ENCODE data around the gene HOXD1. TPM values are rescaled to one million over a fixed set of nuclear protein-coding genes. Genes with fewer than 3 reads are reported as not detected.

The HOXD1 gene
- total RNA-seq, 1 donor from 2014 or later: not detected

DNA sequence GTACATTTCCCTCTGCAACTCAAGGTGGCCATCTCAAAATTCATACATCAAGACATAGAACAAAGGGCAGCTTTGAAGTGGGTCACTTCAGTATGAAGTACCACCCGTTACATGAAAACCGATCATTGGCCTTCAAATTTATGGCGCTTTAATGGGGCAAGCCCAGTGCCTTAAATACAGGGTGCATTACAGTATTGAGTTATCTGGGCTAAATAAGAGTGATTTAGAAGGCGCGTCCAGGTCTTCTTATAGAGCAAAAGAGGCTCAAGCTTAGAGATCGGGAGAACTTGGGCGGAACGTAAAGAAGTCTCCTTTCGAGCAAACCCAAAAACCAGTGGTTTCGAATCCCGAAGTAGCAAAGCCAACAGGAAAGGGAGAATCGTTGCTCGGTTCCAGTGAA is 24.3 kb upstream of the HOXD1 start:
- Mint-ChIP-seq H3K4me1 (ENCODE audit: low read depth, unreplicated experiment) (no peaks in the 10 kb centered on the region), H3K9me3 (ENCODE audit: unreplicated experiment) (peaks cover 10% of the 10 kb centered on the region), H3K27me3 (ENCODE audit: unreplicated experiment) (peaks cover 45% of the 10 kb centered on the region), H3K27ac (ENCODE audit: unreplicated experiment) (no peak overlapping the region), H3K4me3 (ENCODE audit: unreplicated experiment) (no peak overlapping the region), H3K36me3 (ENCODE audit: unreplicated experiment) (peaks cover 4% of the 10 kb centered on the region)
- TF ChIP-seq, protein P1, sequence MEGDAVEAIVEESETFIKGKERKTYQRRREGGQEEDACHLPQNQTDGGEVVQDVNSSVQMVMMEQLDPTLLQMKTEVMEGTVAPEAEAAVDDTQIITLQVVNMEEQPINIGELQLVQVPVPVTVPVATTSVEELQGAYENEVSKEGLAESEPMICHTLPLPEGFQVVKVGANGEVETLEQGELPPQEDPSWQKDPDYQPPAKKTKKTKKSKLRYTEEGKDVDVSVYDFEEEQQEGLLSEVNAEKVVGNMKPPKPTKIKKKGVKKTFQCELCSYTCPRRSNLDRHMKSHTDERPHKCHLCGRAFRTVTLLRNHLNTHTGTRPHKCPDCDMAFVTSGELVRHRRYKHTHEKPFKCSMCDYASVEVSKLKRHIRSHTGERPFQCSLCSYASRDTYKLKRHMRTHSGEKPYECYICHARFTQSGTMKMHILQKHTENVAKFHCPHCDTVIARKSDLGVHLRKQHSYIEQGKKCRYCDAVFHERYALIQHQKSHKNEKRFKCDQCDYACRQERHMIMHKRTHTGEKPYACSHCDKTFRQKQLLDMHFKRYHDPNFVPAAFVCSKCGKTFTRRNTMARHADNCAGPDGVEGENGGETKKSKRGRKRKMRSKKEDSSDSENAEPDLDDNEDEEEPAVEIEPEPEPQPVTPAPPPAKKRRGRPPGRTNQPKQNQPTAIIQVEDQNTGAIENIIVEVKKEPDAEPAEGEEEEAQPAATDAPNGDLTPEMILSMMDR (IDR thresholded peaks at IDR 0.05; ENCODE audit: partially characterized antibody, unreplicated experiment): no peak
- no peak for DNase-seq

DNA sequence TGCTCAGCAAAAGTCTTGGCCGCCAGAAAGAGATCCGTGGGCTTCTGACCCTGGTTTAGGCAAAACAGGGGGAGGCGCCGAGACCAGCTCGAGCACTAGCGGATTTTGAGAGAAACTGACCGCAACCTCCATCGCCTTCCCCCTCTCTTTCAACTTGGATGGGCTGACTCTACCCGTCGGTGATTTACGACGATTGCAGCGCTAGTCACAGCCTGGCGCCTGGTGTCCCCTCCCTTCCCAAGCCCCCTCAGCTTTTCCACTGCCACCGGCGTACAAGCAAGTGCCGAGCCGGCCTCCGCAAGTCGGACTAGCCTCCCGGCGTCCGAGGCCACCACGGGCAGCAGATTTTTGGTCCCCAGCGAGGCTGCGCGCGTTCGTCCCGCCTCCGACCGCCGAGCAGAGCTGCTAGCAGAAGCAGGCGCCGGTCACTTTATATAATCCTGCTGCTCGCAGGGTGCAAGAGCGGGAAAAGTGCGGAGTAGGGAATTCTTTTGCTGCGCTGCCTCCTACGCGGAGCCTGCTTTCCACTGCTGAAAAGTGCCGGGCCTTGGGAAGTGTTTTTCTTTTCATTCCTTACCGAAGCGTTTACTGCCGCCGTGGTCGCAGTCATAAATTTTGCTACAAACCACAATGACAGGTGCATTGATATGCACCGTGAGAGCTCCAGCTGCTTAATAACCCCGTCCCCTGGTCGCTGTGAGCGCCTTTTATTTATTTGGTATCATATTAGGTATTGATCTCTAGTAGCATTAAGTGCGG is 23.7 kb upstream of the HOXD1 start:
- peaks cover 10% of the 10 kb centered on the region for H3K9me3 Mint-ChIP-seq (ENCODE audit: unreplicated experiment)
- DNase-seq: peak; percentile 36
- no peak overlapping the region for H3K4me3 Mint-ChIP-seq (ENCODE audit: unreplicated experiment)
- H3K36me3 Mint-ChIP-seq (ENCODE audit: unreplicated experiment): peaks cover 4% of the 10 kb centered on the region
- no peaks in the 10 kb centered on the region for H3K4me1 Mint-ChIP-seq (ENCODE audit: low read depth, unreplicated experiment)
- H3K27ac Mint-ChIP-seq (ENCODE audit: unreplicated experiment): no peak overlapping the region
- TF ChIP-seq, protein P1 (IDR thresholded peaks at IDR 0.05; ENCODE audit: partially characterized antibody, unreplicated experiment): no peak
- H3K27me3 Mint-ChIP-seq (ENCODE audit: unreplicated experiment): peaks cover 45% of the 10 kb centered on the region

DNA sequence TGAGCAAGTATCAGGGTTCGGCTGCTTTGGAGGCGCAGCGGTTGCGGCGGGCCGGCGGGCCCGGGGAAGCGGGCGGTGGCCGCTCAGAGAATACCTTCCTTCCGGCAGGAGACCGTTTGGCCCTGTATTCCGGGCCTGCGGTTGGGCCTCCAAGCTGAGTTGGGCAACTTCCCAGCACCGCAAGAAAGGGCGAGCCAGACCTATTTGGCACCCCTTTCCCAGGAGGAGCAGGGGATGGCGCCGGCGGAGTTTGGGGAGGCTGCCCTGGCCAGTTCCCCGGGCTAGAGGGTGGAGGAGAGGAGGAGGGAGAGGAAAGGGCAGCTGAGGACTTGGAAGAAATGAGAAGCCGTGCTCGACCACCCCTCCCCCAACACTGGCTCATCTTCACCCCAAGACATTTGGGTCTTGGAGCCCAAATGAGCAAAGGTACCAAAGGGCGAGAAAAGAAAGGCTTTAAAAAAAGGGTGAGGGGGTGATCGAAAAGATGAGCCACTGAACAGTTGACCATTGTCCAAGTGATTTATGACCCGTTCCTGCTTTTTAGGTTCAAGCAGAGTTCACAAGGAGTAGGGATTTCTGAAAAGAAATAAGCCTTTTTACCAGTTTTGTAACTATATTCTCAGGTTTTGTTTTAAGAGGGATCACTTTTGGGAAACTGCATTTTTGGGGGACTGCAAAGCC is 23.0 kb upstream of the HOXD1 start:
- Mint-ChIP-seq H3K4me3 (ENCODE audit: unreplicated experiment) (no peak overlapping the region), H3K9me3 (ENCODE audit: unreplicated experiment) (peaks cover 10% of the 10 kb centered on the region), H3K27me3 (ENCODE audit: unreplicated experiment) (peaks cover 44% of the 10 kb centered on the region), H3K27ac (ENCODE audit: unreplicated experiment) (no peak overlapping the region), H3K36me3 (ENCODE audit: unreplicated experiment) (peaks cover 4% of the 10 kb centered on the region), H3K4me1 (ENCODE audit: low read depth, unreplicated experiment) (no peaks in the 10 kb centered on the region)
- TF ChIP-seq, protein P1 (IDR thresholded peaks at IDR 0.05; ENCODE audit: partially characterized antibody, unreplicated experiment): no peak
- peak; percentile 22 for DNase-seq

DNA sequence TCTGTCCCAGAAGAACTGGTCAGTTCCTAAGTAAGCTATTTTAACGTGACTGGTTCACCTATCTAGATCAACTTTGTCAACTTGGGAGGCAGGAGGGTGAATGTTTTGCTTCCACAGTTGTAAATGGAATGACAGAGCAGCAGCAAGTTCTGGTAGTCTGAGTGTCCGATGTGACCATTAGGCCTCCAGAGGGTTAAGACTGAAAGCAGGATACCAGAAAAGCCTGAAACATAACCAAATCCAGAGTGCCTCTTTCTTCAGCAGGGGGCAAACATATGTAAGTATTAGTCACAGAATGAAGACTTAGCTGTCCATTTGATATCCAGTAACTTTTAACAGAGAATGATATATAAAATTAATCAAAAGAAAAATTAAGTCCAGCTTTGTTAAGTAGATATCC is 22.2 kb upstream of the HOXD1 start:
- TF ChIP-seq, protein P1 (IDR thresholded peaks at IDR 0.05; ENCODE audit: partially characterized antibody, unreplicated experiment): no peak
- no peak overlapping the region for H3K4me3 Mint-ChIP-seq (ENCODE audit: unreplicated experiment)
- H3K27ac Mint-ChIP-seq (ENCODE audit: unreplicated experiment): no peak overlapping the region
- DNase-seq: no peak
- H3K27me3 Mint-ChIP-seq (ENCODE audit: unreplicated experiment): peaks cover 41% of the 10 kb centered on the region
- no peaks in the 10 kb centered on the region for H3K4me1 Mint-ChIP-seq (ENCODE audit: low read depth, unreplicated experiment)
- H3K36me3 Mint-ChIP-seq (ENCODE audit: unreplicated experiment): peaks cover 4% of the 10 kb centered on the region
- peaks cover 8% of the 10 kb centered on the region for H3K9me3 Mint-ChIP-seq (ENCODE audit: unreplicated experiment)

DNA sequence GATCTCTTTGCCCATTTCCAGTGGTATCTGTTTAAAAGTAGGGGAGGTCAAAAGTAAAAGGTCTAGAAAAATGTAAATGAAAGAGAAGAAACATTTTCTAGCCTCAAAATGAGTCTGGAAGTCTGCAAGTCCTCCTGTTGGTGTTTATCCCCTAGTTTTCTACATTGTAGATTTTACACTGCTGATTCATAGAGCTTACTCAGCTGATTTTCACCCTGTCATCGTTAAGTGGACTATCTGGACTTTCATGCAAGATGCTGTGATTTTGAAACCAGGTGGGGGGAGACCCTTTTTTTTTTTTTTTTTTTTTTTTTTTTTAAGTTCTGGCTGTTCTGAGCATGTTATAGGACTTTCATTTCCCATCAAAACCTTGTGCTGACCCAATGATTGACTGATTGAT is 21.1 kb upstream of the HOXD1 start:
- TF ChIP-seq, protein P1 (IDR thresholded peaks at IDR 0.05; ENCODE audit: partially characterized antibody, unreplicated experiment): no peak
- no peak overlapping the region for H3K27ac Mint-ChIP-seq (ENCODE audit: unreplicated experiment)
- H3K4me1 Mint-ChIP-seq (ENCODE audit: low read depth, unreplicated experiment): no peaks in the 10 kb centered on the region
- H3K9me3 Mint-ChIP-seq (ENCODE audit: unreplicated experiment): peaks cover 8% of the 10 kb centered on the region
- H3K27me3 Mint-ChIP-seq (ENCODE audit: unreplicated experiment): peaks cover 36% of the 10 kb centered on the region
- H3K4me3 Mint-ChIP-seq (ENCODE audit: unreplicated experiment): no peak overlapping the region
- DNase-seq: no peak
- peaks cover 5% of the 10 kb centered on the region for H3K36me3 Mint-ChIP-seq (ENCODE audit: unreplicated experiment)
